Measurements from ENCODE around the gene SMC6. TPM values are rescaled to one million over a fixed set of nuclear protein-coding genes. Genes with fewer than 3 reads are reported as not detected.
A peak's percentile ranks its signal among the peaks of the same experiment; 100 is the strongest.

The SMC6 gene
- total and polyA plus RNA-seq, 3 donors from 2014 or later = 21.7 to 79.0 (median 73.8) TPM

GRCh38 chr2:17728210-17728609 is 25.4 kb downstream of the SMC6 start:
- Histone ChIP-seq H3K4me3 (no peak overlapping the region), H3K36me3 (ENCODE audit: low read depth, missing control alignments) (no peaks in the 10 kb centered on the region), H3K27ac (no peak overlapping the region), H3K9me3 (no peaks in the 10 kb centered on the region), H3K27me3 (no peaks in the 10 kb centered on the region), H3K4me1 (no peaks in the 10 kb centered on the region)
- 90 to 93% methylated on average over 6 of the region's 6 CpGs for WGBS, 2 donors
- TF ChIP-seq POLR2A (IDR thresholded peaks at IDR 0.05) = no peak
- TF ChIP-seq CTCF (IDR thresholded peaks at IDR 0.05) = no peak
- intact Hi-C loops (cut with DNase I; ENCODE audit: low total_unique reads) = no loop called here
- no peak for DNase-seq

- H3K4me1 ChIP-seq = no peaks in the 10 kb centered on the region
- no peak for DNase-seq
- H3K4me3 ChIP-seq = no peak overlapping the region
- H3K36me3 ChIP-seq (ENCODE audit: low read depth, missing control alignments) = no peaks in the 10 kb centered on the region
- WGBS, 2 donors = 59 to 71% methylated on average over 4 of the region's 4 CpGs
- intact Hi-C loops (cut with DNase I; ENCODE audit: low total_unique reads) = no loop called here
- H3K27me3 ChIP-seq = no peaks in the 10 kb centered on the region
- H3K9me3 ChIP-seq = no peaks in the 10 kb centered on the region
- TF ChIP-seq CTCF (IDR thresholded peaks at IDR 0.05) (peak; percentile 65 to 88 (median 82)), POLR2A (IDR thresholded peaks at IDR 0.05) (no peak)
- no peak overlapping the region for H3K27ac ChIP-seq
Observed at GRCh38 chr2:17719562-17720371, 33.8 kb downstream of the SMC6 start.

- Histone ChIP-seq H3K27me3 (no peaks in the 10 kb centered on the region), H3K9me3 (no peaks in the 10 kb centered on the region), H3K4me3 (no peak overlapping the region), H3K36me3 (ENCODE audit: low read depth, missing control alignments) (no peaks in the 10 kb centered on the region), H3K27ac (peak overlapping the region in 1 of 2 donors; percentile 38), H3K4me1 (no peaks in the 10 kb centered on the region)
- intact Hi-C loops (cut with DNase I; ENCODE audit: low total_unique reads) = no loop called here
- WGBS, 2 donors = 63 to 77% methylated on average over 5 of the region's 5 CpGs
- TF ChIP-seq CTCF (IDR thresholded peaks at IDR 0.05) (no peak), POLR2A (IDR thresholded peaks at IDR 0.05) (no peak)
- DNase-seq = no peak
Observed at GRCh38 chr2:17718689-17719088, 34.9 kb downstream of the SMC6 start.

GRCh38 chr2:17717666-17718065 is 35.9 kb downstream of the SMC6 start:
- Histone ChIP-seq H3K36me3 (ENCODE audit: low read depth, missing control alignments) (no peaks in the 10 kb centered on the region), H3K9me3 (no peaks in the 10 kb centered on the region), H3K27ac (no peak overlapping the region), H3K4me1 (no peaks in the 10 kb centered on the region), H3K4me3 (no peak overlapping the region), H3K27me3 (no peaks in the 10 kb centered on the region)
- WGBS, 2 donors = 70 to 82% methylated on average over 4 of the region's 4 CpGs
- TF ChIP-seq POLR2A (IDR thresholded peaks at IDR 0.05) = no peak
- no peak for TF ChIP-seq CTCF (IDR thresholded peaks at IDR 0.05)
- DNase-seq = no peak
- intact Hi-C loops (cut with DNase I; ENCODE audit: low total_unique reads) = no loop called here

GRCh38 chr2:17713291-17713690 is 40.3 kb downstream of the SMC6 start:
- Histone ChIP-seq H3K27ac (no peak overlapping the region), H3K9me3 (no peaks in the 10 kb centered on the region), H3K4me3 (no peak overlapping the region), H3K4me1 (no peaks in the 10 kb centered on the region), H3K27me3 (no peaks in the 10 kb centered on the region), H3K36me3 (ENCODE audit: low read depth, missing control alignments) (no peaks in the 10 kb centered on the region)
- intact Hi-C loops (cut with DNase I; ENCODE audit: low total_unique reads) = no loop called here
- no peak for DNase-seq
- 73 to 93% methylated on average over 1 of the region's 1 CpG for WGBS, 2 donors
- TF ChIP-seq POLR2A (IDR thresholded peaks at IDR 0.05) (no peak), CTCF (IDR thresholded peaks at IDR 0.05) (no peak)
